Measurements from ENCODE around the gene STAM. TPM values are rescaled to one million over a fixed set of nuclear protein-coding genes. Genes with fewer than 3 reads are reported as not detected.

STAM gene
- polyA plus RNA-seq, 1 of the 3 experiments (the other 2 are of a cell fraction) = 19.1 TPM

- TF ChIP-seq GATA2 (CRISPR knock-in tag; IDR thresholded peaks at IDR 0.05) (no peak), SIN3A (IDR thresholded peaks at IDR 0.05; ENCODE audit: borderline replicate concordance, low read depth, low read length) (0 out of 2 replicates have a peak, but pooled peaks have one; percentile 39)
These were observed at the start of gene STAM (continued) for GRCh38 chr10:17643755-17644484.

- Histone ChIP-seq H3K27ac (ENCODE audit: low read depth in 2 of 2, low read length in 1 of 2) (no peak overlapping the region), H3K79me2 (ENCODE audit: insufficient read depth) (peaks cover 6% of the 10 kb centered on the region; the same call in 1 of the 2 replicates), H3K4me1 (ENCODE audit: control insufficient read depth in 1 of 2, insufficient read depth in 2 of 2, low read depth in 1 of 2, low read length in 1 of 2) (no peaks in the 10 kb centered on the region), H3K9ac (no peak overlapping the region), H3K9me2 (no peaks in the 10 kb centered on the region), H3K4me2 (no peak overlapping the region), H3K9me3 (no peaks in the 10 kb centered on the region), H2AFZ (ENCODE audit: low read depth) (no peak overlapping the region), H3K27me3 (ENCODE audit: insufficient read depth) (no peaks in the 10 kb centered on the region), H3F3A (replicated peaks; ENCODE audit: insufficient read depth) (no peaks in the 10 kb centered on the region), H3K36me3 (replicated peaks in 1 of 2; ENCODE audit: control insufficient read depth in 1 of 2, insufficient read depth in 2 of 2, low read length in 1 of 2) (peaks cover 4 to 19% of the 10 kb centered on the region in 2 experiments), H3K4me3 (ENCODE audit: low read depth in 2 of 2, low read length in 1 of 2) (no peak overlapping the region), H4K20me1 (ENCODE audit: insufficient read depth) (no peaks in the 10 kb centered on the region)
- no peak for TF ChIP-seq POLR2AphosphoS5 (IDR thresholded peaks at IDR 0.05; ENCODE audit: low read depth, low read length)
- TF ChIP-seq RXRA (IDR thresholded peaks at IDR 0.05; ENCODE audit: borderline replicate concordance, low read depth) = no peak
- TF ChIP-seq FOXM1 (IDR thresholded peaks at IDR 0.05; ENCODE audit: low read depth) = no peak
- no peak for TF ChIP-seq MXI1 (IDR thresholded peaks at IDR 0.05; ENCODE audit: low read depth, low read length)
- no peak for TF ChIP-seq USF2 (IDR thresholded peaks at IDR 0.05; ENCODE audit: borderline replicate concordance, low read depth, low read length)
- no peak for TF ChIP-seq CHD2 (IDR thresholded peaks at IDR 0.05; ENCODE audit: low read length, partially characterized antibody)
- no peak for TF ChIP-seq TCF12 (IDR thresholded peaks at IDR 0.05)
- no peak for TF ChIP-seq EP300 (IDR thresholded peaks at IDR 0.05; ENCODE audit: borderline replicate concordance in 1 of 2, low read depth in 1 of 2, low read length in 1 of 2)
- TF ChIP-seq REST (IDR thresholded peaks at IDR 0.05; ENCODE audit: low read depth, low read length) = no peak
- no peak for TF ChIP-seq FOXJ3 (CRISPR knock-in tag; IDR thresholded peaks at IDR 0.05)
- TF ChIP-seq YY1 (IDR thresholded peaks at IDR 0.05; ENCODE audit: low read depth) = no peak
- no peak for TF ChIP-seq MAX (IDR thresholded peaks at IDR 0.05; ENCODE audit: low read depth)
- TF ChIP-seq SMC3 (IDR thresholded peaks at IDR 0.05; ENCODE audit: low read depth, low read length) = no peak
- TF ChIP-seq GATA2 (CRISPR knock-in tag; IDR thresholded peaks at IDR 0.05) = no peak
- TF ChIP-seq RFX5 (IDR thresholded peaks at IDR 0.05; ENCODE audit: low read length) = no peak
- no peak for TF ChIP-seq MEF2A (IDR thresholded peaks at IDR 0.05; ENCODE audit: borderline replicate concordance, low read depth)
- TF ChIP-seq IRF3 (IDR thresholded peaks at IDR 0.05; ENCODE audit: low read depth, low read length) = no peak
- no peak for TF ChIP-seq JUND (IDR thresholded peaks at IDR 0.05)
- TF ChIP-seq PBX3 (IDR thresholded peaks at IDR 0.05) = no peak
- DNase-seq = no peak
- 95% methylated on average over 3 of the region's 3 CpGs for WGBS (ENCODE audit: low lambda C conversion rate)
- CTCF ChIA-PET = interaction anchor here (1.0 to 3.2 kb wide), 4 partner anchors 9 to 188 kb away, joined by 3 to 9 read pairs (median 4); no protein-coding TSS in a partner anchor
- POLR2A ChIA-PET = no interaction called here
These were observed 46.6 kb upstream of the STAM start for GRCh38 chr10:17597386-17597785.

Data from SK-N-SH (cell line).